NCI-H510A treated with DMSO at 0.1 percent for 48 hours (cell line): ENCODE data around the gene STK40.

Source experiments
- DNase-seq: peaks from one replicate; lab custom pipeline; 2025; lab: John Stamatoyannopoulos, UW

STK40 gene

GRCh38 chr1:36398370-36398977 is 12.8 kb upstream of the STK40 start:
- no peak for DNase-seq

DNA sequence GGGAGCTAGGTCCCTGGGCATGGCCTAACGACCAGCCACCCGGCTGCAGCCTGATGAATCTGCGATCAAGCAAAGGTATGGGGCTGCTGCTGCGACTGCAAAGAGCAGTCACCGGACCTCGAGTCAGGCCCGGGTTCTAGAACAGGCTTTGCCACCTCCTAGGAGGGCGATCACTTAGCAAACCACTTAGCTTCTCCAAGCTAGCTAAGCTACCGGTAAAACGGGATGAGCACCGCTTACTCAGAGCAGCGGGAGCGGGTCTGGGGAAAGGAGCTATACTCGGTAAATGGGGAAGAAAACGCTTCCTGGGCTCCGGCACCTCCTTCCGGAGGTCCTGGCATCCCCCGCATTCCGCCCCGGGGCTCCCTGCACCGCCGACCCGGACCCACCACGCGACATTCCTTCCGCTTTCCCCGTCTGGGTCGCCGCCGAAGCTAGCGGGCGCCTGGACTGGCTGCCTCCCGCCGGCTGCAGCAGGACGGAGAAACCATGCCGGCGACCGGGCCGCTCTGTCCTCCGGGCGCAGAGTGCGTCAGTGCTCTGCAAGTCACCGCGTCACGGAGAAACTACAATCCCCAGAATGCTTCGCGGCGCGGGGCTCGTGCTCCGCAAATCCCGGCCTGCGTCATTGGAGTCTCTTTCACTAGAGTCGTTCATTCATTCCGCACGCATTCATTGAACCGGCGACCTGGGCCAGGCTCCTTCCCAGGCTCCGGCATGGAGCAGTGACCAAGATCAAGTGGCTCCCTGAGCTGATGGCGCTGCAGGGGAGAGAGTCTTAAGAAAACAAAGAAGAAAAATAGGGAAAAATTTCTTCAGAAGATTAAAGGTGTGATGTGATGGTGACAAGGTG is 11.9 kb upstream of the STK40 start, which contains the start of gene LSM10:
Gene LSM10, minus strand, starts transcription at position 531 of the 853 bp plus-strand sequence. CDS start 3,779 bp downstream, outside the sequence.
- peak; percentile 99 for DNase-seq

DNA sequence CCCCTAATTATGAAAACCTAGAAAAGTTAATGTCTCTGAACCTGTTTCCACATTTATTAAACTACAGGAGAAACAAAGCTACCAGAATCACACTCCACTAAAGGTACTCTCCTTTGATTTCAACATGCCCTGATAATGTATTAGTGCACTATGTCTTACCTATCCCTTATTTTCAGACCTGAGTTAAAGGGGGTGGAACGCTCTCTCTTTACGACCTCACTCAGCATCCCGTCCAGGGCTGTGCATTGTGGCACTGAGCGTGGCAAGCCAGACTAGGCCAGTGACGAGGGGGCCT is 11.3 kb upstream of the STK40 start:
- DNase-seq: no peak

- no peak for DNase-seq
Observed at GRCh38 chr1:36396359-36396758, 10.6 kb upstream of the STK40 start.

DNA sequence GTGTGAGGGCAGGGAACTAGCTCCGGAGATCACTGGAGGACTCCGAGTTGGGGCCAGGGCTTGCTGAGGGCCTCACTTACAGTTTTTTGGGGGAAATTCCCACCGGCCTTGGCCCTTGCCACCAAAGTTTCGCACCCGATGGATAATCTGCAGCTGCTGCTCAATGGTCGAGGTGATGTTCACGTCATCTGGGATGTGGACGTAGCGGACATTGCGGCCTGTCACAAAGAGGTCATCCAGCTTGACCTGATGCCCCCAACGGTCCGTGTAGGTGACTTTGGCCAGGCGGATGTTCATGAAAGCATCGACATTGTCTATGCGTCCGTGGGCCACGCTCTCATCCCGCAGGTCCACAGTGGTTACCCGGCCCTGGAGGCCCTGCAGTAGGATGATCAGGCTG is 8.0 kb upstream of the STK40 start:
- no peak for DNase-seq

DNA sequence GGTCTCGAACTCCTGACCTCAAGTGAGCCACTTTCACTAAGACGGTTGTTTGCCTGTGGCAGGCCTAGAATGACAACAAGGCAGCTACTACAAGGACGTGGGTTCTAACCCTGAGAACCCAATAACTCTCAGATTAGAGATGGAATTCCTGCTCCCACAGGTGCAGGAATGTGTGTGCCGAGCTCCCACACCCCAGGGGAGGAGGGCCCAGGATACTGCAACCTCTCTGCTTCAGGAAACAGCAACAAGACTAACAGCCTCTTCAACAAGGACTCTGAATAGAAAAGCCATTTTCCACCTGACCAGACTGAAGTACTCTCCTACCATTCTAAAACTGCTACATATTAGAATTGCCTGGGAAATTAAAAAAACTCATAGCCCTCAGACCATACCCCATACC is 7.1 kb upstream of the STK40 start:
- no peak for DNase-seq

DNA sequence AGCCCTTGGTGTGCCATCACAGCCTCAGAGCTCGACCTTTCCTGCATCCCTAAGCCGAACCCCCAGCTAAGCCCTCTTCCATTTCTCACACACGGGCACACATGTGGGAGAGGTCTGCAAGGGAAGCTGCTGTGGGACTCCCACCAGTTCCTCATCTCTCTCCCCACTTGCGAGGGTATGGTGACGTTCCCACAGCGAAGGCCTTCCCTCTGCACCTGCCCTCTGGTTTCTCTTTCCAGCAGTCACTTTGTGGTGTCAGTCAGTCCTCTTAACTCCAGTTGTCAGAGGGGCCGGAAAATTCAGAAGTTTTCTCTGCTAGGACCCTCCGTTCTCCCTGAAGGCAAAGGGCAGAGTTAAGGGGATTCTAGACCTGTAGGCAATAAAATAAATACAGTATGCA is 5.5 kb upstream of the STK40 start:
- DNase-seq: no peak

GRCh38 chr1:36390411-36390810 is 4.7 kb upstream of the STK40 start:
- no peak for DNase-seq

GRCh38 chr1:36389999-36390398 is 4.3 kb upstream of the STK40 start:
- no peak for DNase-seq

- no peak for DNase-seq
Observed at GRCh38 chr1:36389261-36389660, 3.5 kb upstream of the STK40 start.

GRCh38 chr1:36387141-36387949 is 1.6 kb upstream of the STK40 start:
- no peak for DNase-seq

DNA sequence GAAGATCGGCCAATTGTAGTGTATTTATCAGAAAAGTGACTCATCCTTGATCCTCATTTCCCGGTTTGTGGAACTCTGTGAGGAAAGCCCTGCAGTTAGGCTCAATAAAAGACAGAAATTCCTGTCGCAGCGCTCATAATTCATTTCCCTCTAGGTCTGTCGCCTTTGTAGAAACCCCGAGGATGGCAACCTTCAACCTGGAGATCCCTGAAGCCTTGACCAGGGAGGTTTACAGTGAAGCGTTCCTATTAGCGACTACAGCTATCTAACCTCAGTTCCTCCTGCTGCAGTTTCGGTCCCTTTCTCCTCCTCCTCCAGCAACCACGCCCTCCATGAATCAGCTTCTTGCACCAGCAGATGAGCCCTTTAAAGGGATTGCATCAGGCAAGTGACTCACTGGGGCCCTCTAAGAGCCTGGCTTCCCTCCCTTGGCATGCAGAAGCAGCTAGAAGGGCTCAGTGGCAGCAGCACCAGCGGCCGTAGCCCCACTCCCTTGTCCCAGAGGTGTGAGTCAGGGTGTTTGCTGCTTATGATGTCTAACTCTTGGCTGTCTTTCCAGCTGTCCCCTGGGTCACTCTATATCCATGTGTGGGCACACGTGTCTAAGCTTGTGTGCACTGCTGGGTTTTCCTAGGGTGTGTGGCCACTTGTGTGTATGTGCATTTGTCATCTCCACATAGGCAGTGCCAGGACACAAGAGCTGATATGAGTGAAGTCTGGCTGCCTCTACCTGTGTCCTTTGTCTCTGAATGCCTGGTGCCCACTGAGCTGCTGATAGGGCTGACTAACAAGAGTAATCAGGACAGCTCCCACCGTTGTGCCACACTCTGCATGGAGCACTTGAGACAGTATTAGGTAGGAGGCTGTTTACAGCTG is 779 bp upstream of the STK40 start:
- peak; percentile 99 for DNase-seq

- peak; percentile 93 for DNase-seq
Observed at GRCh38 chr1:36384542-36385409, 948 bp downstream of the STK40 start.

DNA sequence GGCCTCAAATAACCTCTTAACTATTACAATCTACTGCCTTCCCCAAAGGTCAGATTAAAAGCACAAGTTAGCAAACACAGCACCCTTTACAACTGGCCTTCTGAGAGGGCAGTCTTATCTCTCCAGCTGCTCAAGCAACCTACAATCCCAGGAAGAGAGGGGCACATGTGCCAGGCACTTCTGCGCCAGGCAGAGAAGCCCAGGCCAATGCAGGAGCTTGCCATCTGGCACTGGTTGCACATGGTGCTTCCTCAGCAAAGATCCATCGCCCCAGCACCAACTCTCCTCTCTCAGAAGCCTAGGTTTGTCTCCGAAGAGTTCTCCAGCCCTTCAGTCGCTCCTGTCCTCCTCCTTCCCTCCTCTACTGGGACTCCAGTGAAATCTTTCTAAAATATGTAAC is 2.5 kb downstream of the STK40 start:
- no peak for DNase-seq

GRCh38 chr1:36382669-36383068 is 3.1 kb downstream of the STK40 start:
- DNase-seq: no peak

GRCh38 chr1:36382231-36382630 is 3.5 kb downstream of the STK40 start:
- DNase-seq: no peak

DNA sequence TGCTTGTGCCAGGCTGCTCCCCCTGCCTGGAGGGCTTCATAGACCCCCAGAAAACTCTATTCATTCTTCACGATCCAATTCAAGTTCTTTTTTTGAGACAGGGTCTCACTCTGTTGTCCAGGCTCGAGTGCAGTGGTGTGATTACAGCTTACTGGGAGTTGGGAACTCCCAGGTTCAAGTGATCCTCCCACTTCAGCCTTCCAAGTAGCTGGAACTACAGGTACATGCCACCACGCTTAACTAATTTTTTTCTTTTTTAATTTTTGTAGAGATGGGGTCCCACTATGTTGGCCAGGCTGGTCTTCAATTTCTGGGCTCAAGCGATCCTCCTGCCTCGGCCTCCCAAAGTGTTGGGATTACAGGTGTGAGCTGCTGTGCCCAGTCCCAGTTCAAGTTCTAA is 4.3 kb downstream of the STK40 start:
- no peak for DNase-seq

GRCh38 chr1:36380782-36381181 is 4.9 kb downstream of the STK40 start:
- DNase-seq: no peak

- DNase-seq: no peak
Observed at GRCh38 chr1:36380143-36380619, 5.5 kb downstream of the STK40 start.

DNA sequence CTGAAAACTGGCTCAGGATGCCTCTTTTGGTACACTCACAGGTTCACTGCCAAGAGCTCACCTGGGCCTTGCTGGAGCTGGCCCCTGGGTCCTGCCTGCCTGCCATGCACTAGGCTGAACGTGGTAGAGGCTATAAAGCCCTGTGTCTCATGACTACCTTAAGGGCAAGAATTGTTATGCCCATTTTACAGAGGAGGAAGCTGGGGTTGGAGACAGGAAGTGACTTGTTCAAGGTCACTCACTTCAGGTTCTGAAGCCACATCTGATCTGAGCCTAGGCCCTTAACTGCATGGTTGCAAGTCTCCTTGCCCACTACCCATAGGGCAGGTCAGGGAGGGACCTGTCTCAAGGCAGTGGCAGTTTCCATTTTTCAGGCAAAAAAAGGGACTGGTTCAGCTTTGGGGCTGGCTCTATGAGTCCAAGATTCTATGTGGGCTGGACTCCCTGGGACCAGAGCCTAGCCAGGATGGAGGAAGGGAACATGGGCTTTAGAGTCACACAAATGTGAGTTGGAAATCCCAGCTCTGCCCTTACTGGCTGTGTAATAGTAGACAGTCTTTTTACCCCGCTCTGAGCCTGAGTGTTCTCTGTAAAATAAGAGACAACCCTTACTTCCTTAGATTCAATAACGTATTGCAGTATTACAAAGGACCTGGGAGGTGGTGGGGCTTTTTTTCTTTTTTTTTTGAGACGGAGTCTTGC is 7.8 kb downstream of the STK40 start:
- no peak for DNase-seq
